Measurements from ENCODE around the gene CLEC7A. TPM values are rescaled to one million over a fixed set of nuclear protein-coding genes. Genes with fewer than 3 reads are reported as not detected.

The CLEC7A gene
- total RNA-seq, 1 experiment from 2014 or later: not detected

DNA sequence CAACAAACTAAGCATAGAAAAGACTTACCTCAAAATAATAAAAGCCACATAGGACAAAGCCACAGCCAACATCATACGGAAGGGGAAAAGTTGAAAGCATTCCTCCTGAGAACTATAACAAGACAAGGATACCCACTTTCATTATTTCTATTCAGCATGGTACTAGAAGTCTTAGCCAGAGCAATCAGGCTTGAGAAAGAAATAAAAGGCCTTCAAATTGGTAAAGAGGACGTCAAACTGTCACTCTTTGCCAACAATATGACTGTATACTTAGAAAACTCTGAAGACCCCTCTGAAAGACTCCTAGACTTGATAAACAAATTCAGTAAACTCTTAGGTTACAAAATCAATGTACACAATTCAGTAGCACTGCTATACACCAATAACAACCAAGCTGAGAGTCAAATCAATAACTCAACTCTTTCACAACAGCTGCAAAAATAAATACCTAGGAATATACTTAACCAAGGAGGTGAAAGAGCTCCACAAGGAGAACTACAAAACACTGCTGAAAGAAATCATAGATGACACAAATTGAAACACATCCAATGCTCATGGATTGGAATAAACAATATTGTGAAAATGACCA, 19.6 kb downstream of the CLEC7A start:
- Mint-ChIP-seq H3K27me3 (ENCODE audit: insufficient read depth, unreplicated experiment) (peaks cover 8% of the 10 kb centered on the region), H3K36me3 (ENCODE audit: insufficient read depth, unreplicated experiment) (no peaks in the 10 kb centered on the region), H3K4me1 (ENCODE audit: low read depth, unreplicated experiment) (no peaks in the 10 kb centered on the region), H3K27ac (ENCODE audit: unreplicated experiment) (no peak overlapping the region), H3K9me3 (ENCODE audit: unreplicated experiment) (no peaks in the 10 kb centered on the region), H3K4me3 (ENCODE audit: unreplicated experiment) (no peak overlapping the region)
- CTCF ChIA-PET: no interaction called here
- H3K4me1 ChIP-seq: no peaks in the 10 kb centered on the region
- H3K36me3 ChIP-seq (ENCODE audit: control insufficient read depth, insufficient read depth, low read length): no peaks in the 10 kb centered on the region
- intact Hi-C loops (cut with micrococcal nuclease; ENCODE audit: unreplicated experiment): no loop called here
- H3K27me3 ChIP-seq (replicated peaks; ENCODE audit: control insufficient read depth, insufficient read depth, low read length): no peaks in the 10 kb centered on the region
- TF ChIP-seq, protein P1, sequence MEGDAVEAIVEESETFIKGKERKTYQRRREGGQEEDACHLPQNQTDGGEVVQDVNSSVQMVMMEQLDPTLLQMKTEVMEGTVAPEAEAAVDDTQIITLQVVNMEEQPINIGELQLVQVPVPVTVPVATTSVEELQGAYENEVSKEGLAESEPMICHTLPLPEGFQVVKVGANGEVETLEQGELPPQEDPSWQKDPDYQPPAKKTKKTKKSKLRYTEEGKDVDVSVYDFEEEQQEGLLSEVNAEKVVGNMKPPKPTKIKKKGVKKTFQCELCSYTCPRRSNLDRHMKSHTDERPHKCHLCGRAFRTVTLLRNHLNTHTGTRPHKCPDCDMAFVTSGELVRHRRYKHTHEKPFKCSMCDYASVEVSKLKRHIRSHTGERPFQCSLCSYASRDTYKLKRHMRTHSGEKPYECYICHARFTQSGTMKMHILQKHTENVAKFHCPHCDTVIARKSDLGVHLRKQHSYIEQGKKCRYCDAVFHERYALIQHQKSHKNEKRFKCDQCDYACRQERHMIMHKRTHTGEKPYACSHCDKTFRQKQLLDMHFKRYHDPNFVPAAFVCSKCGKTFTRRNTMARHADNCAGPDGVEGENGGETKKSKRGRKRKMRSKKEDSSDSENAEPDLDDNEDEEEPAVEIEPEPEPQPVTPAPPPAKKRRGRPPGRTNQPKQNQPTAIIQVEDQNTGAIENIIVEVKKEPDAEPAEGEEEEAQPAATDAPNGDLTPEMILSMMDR (IDR thresholded peaks at IDR 0.05; ENCODE audit: insufficient read depth in 1 of 2, low read depth in 1 of 2, low read length in 1 of 2, severe bottlenecking in 1 of 2, unreplicated experiment in 1 of 2): no peak
- no peaks in the 10 kb centered on the region for H3K9me3 ChIP-seq
- POLR2A ChIA-PET: interaction anchor here (0.6 kb wide), 1 partner anchor 190 kb away, joined by 3 read pairs; no protein-coding TSS in a partner anchor
- no TSS peak for BruUV-seq (replicated peaks)
- no peak for DNase-seq
- no peak overlapping the region for H3K4me3 ChIP-seq (ENCODE audit: low read depth, low read length)

DNA sequence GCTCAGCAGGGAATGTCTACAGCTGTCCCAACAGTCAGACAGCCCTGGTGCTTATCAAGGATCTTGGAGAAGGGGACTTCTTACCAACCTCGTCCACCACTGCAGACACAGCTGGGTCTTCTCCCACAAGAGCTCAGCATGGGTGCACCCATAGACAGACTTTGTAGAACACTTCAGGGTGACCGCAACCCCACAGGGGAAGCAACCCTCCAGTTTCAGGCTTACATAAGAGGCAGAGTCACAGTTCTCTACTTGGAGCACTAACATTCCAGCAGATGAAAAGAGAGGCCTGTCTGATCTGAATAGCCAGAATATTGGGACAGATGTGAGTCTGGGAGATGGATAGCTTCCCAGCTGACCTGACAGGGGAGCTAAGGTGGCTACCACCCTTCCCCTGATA, 27.7 kb downstream of the CLEC7A start:
- intact Hi-C loops (cut with micrococcal nuclease; ENCODE audit: unreplicated experiment): no loop called here
- H3K4me3 ChIP-seq (ENCODE audit: low read depth, low read length): no peak overlapping the region
- no peaks in the 10 kb centered on the region for H3K4me1 Mint-ChIP-seq (ENCODE audit: low read depth, unreplicated experiment)
- no peak overlapping the region for H3K27ac Mint-ChIP-seq (ENCODE audit: unreplicated experiment)
- BruUV-seq (replicated peaks): no TSS peak
- H3K9me3 Mint-ChIP-seq (ENCODE audit: unreplicated experiment): peaks cover 11% of the 10 kb centered on the region
- H3K4me3 Mint-ChIP-seq (ENCODE audit: unreplicated experiment): no peak overlapping the region
- H3K36me3 Mint-ChIP-seq (ENCODE audit: insufficient read depth, unreplicated experiment): no peaks in the 10 kb centered on the region
- H3K27me3 Mint-ChIP-seq (ENCODE audit: insufficient read depth, unreplicated experiment): peaks cover 8% of the 10 kb centered on the region
- no peaks in the 10 kb centered on the region for H3K36me3 ChIP-seq (ENCODE audit: control insufficient read depth, insufficient read depth, low read length)
- H3K27me3 ChIP-seq (replicated peaks; ENCODE audit: control insufficient read depth, insufficient read depth, low read length): no peaks in the 10 kb centered on the region
- TF ChIP-seq, protein P1 (IDR thresholded peaks at IDR 0.05; ENCODE audit: insufficient read depth in 1 of 2, low read depth in 1 of 2, low read length in 1 of 2, severe bottlenecking in 1 of 2, unreplicated experiment in 1 of 2): no peak
- ChIA-PET CTCF (no interaction called here), POLR2A (no interaction called here)
- H3K9me3 ChIP-seq: no peaks in the 10 kb centered on the region
- no peaks in the 10 kb centered on the region for H3K4me1 ChIP-seq
- DNase-seq: no peak

- intact Hi-C loops (cut with micrococcal nuclease; ENCODE audit: unreplicated experiment): no loop called here
- Histone ChIP-seq H3K4me1 (no peaks in the 10 kb centered on the region), H3K4me3 (ENCODE audit: low read depth, low read length) (no peak overlapping the region), H3K27me3 (replicated peaks; ENCODE audit: control insufficient read depth, insufficient read depth, low read length) (no peaks in the 10 kb centered on the region), H3K9me3 (no peaks in the 10 kb centered on the region), H3K36me3 (ENCODE audit: control insufficient read depth, insufficient read depth, low read length) (no peaks in the 10 kb centered on the region)
- Mint-ChIP-seq H3K9me3 (ENCODE audit: unreplicated experiment) (peaks cover 11% of the 10 kb centered on the region), H3K36me3 (ENCODE audit: insufficient read depth, unreplicated experiment) (no peaks in the 10 kb centered on the region), H3K27ac (ENCODE audit: unreplicated experiment) (no peak overlapping the region), H3K4me3 (ENCODE audit: unreplicated experiment) (no peak overlapping the region), H3K27me3 (ENCODE audit: insufficient read depth, unreplicated experiment) (peaks cover 8% of the 10 kb centered on the region), H3K4me1 (ENCODE audit: low read depth, unreplicated experiment) (no peaks in the 10 kb centered on the region)
- CTCF ChIA-PET: interaction anchor here (0.5 to 1.0 kb wide), 2 partner anchors 92 to 242 kb away, joined by 3 read pairs; no protein-coding TSS in a partner anchor
- TF ChIP-seq, protein P1 (IDR thresholded peaks at IDR 0.05; ENCODE audit: insufficient read depth in 1 of 2, low read depth in 1 of 2, low read length in 1 of 2, severe bottlenecking in 1 of 2, unreplicated experiment in 1 of 2): no peak
- no TSS peak for BruUV-seq (replicated peaks)
- no peak for DNase-seq
- POLR2A ChIA-PET: no interaction called here
These were observed 28.3 kb downstream of the CLEC7A start for GRCh38 chr12:10101648-10102220.

All from Caco-2 (cell line).